Fibroblast of the aortic adventitia (primary cell): ENCODE data around the gene INSYN1. TPM values are rescaled to one million over a fixed set of nuclear protein-coding genes. Genes with fewer than 3 reads are reported as not detected.
A peak's percentile ranks its signal among the peaks of the same experiment; 100 is the strongest.

ENCODE experiments used
- DNase-seq: peaks from one replicate; pipeline ENCODE4 v3.0.0-alpha.2; 2010; ENCODE audit warnings: low read depth
- H3K4me3 ChIP-seq: 2 replicates; pipeline ENCODE4 v1.5.1; 2011; ENCODE audit warnings: low read depth, mild to moderate bottlenecking, control low read depth, low read length, moderate library complexity
- CTCF ChIP-seq: IDR thresholded peaks from 2 replicates; pipeline ENCODE4 v1.5.1; 2011; ENCODE audit warnings: mild to moderate bottlenecking, low read length, control low read depth, inconsistent platforms; ENCODE audit not compliant: insufficient read depth
- total RNA-seq: library from RNA; depleted of rRNA; stranded (reverse); fragments of >200 nt; gene quantifications from 2 replicates; pipeline ENCODE4 v1.2.3, GENCODE V29; 2012; ENCODE audit warnings: low replicate concordance

INSYN1 gene
- total RNA-seq, 1 donor, result 1.2 TPM

DNA sequence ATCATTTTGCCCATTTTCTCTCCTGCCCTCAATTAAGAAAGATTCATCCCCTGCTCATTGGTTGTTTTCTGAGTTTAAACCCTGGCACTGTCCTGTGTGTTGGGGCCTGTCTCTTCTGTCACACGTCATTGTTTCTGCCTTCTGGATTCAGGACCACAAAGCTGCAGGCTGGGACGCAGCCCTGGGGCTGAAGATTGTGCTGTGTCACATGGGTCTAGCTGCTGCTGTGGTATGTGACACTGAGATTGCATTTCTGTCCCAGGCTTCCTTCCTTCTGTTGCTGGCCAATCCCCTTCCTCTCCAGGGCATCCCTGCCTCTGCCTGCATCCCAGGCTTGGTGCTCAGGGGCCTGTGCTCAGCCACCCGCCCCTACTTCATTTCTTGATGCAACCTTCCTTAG lies 28.9 kb downstream of the INSYN1 start:
- TF ChIP-seq CTCF, result no peak
- no peak overlapping the region for H3K4me3 ChIP-seq
- no peak for DNase-seq

DNA sequence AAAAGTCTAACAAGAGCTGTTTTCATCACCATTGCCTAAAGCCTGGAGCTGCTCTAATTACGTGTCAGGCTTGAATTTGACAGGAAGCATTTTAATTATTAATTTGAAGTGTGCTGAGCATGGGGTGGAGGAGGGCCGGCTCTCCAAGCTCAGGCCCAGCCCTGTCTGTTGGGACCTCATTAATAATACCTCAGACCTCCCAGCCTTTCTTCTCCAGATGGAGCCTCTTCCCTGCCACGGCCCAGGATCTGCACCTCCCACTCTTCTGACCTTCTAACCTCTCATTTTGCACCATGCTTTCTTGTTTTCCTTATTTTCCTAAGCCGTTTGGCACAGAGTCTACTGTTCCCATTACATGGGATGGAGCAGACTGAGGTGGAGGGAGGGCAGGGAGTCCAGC lies 30.0 kb downstream of the INSYN1 start:
- TF ChIP-seq CTCF, result no peak
- no peak overlapping the region for H3K4me3 ChIP-seq
- no peak for DNase-seq

- H3K4me3 ChIP-seq, result no peak overlapping the region
- DNase-seq, result no peak
- no peak for TF ChIP-seq CTCF
Observed at GRCh38 chr15:73722425-73722824, 30.7 kb downstream of the INSYN1 start.

DNA sequence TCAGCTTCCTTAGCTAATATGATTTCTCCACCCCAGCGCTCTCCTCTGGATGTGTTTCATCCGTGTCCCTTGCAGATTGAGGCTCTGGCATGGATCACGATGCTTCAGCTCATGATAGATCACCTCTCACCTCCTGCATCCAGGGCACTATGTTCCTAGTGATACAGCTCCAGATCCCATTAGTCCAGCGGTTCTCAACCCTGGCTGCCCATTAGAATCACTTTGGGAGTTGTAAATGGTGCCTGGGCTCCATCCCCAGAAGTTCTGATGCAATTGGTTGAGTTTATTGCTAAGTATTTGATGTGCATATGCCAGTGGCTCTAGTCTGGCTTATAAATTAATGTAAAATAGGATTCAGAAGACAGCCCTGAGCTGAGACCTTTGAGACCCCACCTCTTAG lies 34.5 kb downstream of the INSYN1 start:
- TF ChIP-seq CTCF, result no peak
- DNase-seq, result peak; percentile 9
- no peak overlapping the region for H3K4me3 ChIP-seq

DNA sequence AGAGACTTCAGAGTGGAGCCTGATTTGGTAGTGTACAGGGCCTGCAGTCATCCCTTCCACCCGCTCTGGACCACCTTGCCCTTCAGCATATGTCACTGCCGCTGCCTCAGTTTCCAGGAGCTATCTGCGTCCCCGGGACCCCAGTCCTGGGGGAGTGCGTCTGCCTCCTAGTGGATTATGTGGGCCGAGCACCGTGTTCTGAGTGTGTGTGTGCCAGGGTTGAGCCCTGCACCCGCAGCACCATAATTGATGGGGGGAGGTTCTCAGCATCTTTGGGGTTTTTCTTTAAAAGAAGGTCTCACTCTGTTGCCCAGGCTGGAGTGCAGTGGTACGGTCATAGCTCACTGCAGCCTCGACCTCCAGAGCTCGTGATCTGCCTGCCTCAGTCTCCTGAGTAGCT lies 35.3 kb downstream of the INSYN1 start:
- no peak for TF ChIP-seq CTCF
- DNase-seq, result no peak
- H3K4me3 ChIP-seq, result no peak overlapping the region

DNA sequence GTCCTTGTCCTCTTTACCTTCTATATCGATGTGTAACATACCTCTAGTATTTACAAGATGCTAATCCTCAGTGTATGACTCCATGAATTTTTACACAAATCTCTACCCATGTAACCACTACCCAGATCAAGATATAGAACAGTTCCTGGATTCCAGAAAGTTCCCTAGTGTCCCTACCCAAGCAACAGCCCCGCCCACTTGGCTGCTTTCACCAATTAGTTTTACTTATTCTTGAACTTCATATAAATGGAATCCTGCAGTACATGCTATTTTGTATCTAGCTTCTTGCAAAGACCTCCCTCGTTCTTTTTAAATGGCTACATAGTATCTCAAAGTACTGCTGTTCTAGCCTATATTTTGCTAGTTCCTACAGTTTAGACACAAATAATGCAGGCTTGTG lies 35.9 kb downstream of the INSYN1 start:
- H3K4me3 ChIP-seq, result no peak overlapping the region
- peak; percentile 25 for DNase-seq
- TF ChIP-seq CTCF, result no peak

DNA sequence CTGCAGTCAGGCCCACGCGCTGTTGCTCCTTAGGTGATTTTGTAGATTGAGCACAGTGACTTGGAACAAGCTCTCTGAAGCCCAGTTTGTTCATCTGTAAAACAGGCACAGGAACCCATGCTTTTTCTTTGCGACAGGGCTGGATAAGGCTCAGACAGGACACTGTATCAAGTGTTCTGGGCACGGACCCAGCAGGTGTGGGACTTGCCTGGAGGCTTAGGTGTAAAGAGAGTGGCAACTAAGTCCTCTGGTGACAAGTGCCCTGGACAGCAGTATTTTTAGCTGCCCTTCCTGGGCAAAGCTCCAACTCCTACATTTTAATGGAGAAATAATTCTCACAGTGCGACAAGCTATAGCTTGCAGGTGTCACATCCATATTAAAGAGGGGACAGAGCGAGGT lies 36.7 kb downstream of the INSYN1 start:
- TF ChIP-seq CTCF, result no peak
- H3K4me3 ChIP-seq, result no peak overlapping the region
- no peak for DNase-seq
